Hematopoietic multipotent progenitor cell treated with erythropoietin and hydrocortisone succinate and interleukin-3 and kit ligand, for 8 days (in vitro differentiated cells): Measurements from ENCODE around the gene NUS1.
"Not testable (repeated sequence)": the region's sequence is repeated elsewhere in the genome, so short reads cannot be mapped to it uniquely, and the experiment has no call there.

Source experiments
- DNase-seq: peaks from one replicate; pipeline ENCODE4 v3.0.0-alpha.2; 2015

NUS1 gene

DNA sequence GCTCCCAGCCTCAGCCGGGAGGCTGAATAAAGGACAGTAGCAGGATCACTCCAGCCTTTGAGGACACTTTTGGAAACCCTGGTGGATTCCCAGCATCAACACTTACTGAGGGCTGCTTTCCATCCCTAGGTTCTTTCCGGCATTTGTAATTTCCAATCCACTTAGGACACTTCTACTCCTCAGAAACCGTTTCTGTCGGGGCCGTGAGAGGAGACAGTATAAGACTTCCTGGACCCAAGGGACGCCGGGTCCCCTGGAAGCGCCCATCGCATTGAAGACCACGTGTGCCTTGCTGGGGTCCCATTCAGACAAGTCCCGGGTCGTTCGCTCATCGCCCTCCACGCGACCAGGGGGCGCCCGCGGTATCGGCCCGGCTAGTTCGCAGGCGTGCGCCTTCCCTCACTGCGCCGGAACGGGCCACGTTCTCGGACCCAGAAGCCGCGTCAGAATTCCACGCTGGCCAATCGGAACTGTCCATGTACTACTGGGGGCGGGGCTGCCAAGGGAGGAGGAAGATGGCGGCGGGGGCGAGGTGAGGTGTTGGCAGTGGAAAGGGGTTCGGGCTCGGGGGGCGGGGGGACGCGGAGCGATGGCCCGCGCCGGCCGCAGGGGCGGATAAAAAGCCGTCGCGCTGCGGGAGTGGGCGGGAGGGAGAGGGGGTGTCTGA is at the start of gene NUS1:
Gene NUS1 (plus strand): TSS at position 479 of the 667 bp plus-strand sequence. CDS start 202 bp downstream, outside the sequence.
- DNase-seq, result peak; percentile 98

GRCh38 chr6:117627533-117627932 is 47.7 kb upstream of the NUS1 start:
- no peak for DNase-seq

GRCh38 chr6:117629119-117629660 is 46.1 kb upstream of the NUS1 start:
- no peak for DNase-seq

- no peak for DNase-seq
Measured at GRCh38 chr6:117637770-117638169, 37.5 kb upstream of the NUS1 start.

- no peak for DNase-seq
Measured at GRCh38 chr6:117642976-117643375, 32.3 kb upstream of the NUS1 start.

DNA sequence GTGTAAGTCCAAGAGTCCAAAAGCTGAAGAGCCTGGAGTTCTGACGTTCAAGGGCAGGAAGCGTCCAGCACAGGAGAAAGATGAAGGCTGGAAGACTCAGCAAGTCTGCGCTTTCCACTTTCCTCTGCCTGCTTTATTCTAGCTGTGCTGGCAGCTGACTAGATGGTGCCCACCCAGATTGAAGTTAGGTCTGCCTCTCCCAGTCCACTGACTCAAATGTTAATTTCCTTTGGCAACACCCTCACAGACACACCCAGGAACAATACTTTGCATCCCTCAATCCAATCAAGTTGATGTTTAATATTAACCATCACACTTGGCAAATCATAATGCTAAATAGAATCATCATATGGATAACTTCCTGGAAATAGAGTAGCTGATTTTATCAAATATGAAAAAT is 23.3 kb upstream of the NUS1 start:
- DNase-seq, result not testable (repeated sequence)

GRCh38 chr6:117653949-117654348 is 21.3 kb upstream of the NUS1 start:
- DNase-seq, result peak; percentile 68

- no peak for DNase-seq
Measured at GRCh38 chr6:117655380-117655779, 19.9 kb upstream of the NUS1 start.

GRCh38 chr6:117666881-117667280 is 8.4 kb upstream of the NUS1 start:
- no peak for DNase-seq

GRCh38 chr6:117668736-117669135 is 6.5 kb upstream of the NUS1 start:
- no peak for DNase-seq

DNA sequence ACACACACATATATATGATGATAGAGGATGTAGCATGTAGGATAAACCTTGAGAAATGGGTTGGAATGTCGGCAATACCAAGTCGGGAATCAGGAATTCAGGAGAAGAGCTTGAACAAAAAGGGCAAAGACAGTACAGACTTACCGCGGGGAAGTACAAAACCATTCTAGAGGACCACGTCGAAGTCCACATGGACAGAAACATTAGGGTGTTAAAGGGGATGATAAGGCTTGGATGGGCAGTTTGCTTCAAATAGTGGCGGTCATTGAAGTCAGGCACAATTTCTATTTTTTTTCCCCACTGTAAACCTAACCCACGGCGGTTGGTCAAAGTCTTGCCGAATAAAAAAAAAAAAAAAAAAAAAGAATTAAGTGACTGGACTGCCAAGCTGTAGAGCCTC is 766 bp upstream of the NUS1 start:
- no peak for DNase-seq

GRCh38 chr6:117675658-117676301 is 511 bp downstream of the NUS1 start:
- DNase-seq, result not testable (repeated sequence)

- DNase-seq, result no peak
Measured at GRCh38 chr6:117676577-117677218, 1.4 kb downstream of the NUS1 start.

GRCh38 chr6:117677553-117678141 is 2.4 kb downstream of the NUS1 start:
- DNase-seq, result peak; percentile 39

DNA sequence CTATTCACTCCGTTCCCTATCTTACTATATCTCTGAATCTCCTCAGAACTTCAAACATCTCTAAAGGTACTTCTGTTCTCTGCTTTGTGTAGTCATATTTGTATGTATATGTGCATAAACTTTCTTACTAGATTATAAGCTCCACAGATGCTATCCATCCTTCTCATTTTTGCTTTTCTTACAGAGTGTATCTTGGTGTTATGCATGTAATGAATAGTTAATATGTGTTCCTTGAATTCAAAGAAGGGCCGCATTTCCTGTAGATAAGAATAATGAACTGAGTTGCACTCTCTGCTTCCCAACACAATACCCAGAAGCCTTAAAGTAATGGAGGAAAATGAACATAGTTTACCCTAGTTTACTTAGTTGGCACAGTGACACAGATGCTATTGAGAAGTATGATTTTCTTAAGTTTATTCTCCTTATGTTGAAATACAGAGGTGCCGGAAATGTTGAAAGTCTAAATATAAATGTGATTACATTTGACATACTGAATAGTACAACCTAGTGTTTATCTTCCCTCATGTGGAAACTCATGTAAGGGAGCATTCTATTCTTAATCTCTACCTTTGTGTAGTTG is 6.0 kb downstream of the NUS1 start:
- no peak for DNase-seq

DNA sequence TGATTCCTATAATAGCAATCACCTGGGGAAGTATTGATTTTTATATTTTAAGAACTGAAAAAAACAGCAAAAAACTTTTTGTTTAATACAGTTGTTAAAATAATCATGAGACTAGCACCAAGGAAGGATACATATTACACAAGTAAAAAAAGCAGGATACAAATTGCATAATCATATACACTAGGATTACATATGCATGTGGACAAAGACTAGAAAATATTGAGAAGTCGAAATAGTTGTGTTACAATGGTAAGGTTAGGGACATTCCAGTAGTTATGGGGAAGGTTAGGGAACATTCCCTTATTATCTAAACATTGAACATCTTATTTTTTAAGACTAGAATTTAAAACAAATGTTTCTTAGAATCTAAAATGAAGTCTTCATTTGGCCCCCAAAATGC is 9.5 kb downstream of the NUS1 start:
- DNase-seq, result no peak

- DNase-seq, result no peak
Measured at GRCh38 chr6:117685359-117685758, 10.1 kb downstream of the NUS1 start.

DNA sequence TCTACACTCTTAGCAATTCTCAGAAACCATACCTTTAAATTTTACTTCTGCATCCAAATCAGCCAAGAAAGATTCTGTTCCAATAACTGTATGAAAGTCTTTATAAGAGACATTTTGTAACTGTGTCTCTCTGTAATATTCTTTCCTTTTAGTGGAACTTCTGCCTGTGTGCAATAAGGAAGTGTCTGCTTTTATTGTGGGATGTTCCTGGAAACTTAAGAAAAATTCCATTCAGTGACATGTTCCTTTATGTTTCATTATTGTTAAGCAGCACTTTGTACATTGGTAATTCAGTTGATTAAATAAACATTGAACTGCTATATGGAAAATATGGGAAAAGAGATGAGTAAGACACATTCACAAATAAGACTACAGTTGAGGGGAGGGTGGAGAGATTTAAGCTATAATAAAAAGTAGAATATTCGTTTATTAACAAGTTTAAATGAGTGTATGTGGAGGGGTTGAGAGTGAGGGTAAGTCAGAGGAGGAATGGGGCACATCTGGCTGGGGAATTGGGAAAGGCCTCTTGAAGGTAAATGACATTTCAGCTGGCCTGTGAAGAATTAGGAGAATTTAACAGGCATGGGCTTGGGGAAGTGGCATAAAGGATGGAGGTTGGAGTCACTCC is 11.9 kb downstream of the NUS1 start:
- DNase-seq, result no peak

- not testable (repeated sequence) for DNase-seq
Measured at GRCh38 chr6:117689584-117689983, 14.3 kb downstream of the NUS1 start.

DNA sequence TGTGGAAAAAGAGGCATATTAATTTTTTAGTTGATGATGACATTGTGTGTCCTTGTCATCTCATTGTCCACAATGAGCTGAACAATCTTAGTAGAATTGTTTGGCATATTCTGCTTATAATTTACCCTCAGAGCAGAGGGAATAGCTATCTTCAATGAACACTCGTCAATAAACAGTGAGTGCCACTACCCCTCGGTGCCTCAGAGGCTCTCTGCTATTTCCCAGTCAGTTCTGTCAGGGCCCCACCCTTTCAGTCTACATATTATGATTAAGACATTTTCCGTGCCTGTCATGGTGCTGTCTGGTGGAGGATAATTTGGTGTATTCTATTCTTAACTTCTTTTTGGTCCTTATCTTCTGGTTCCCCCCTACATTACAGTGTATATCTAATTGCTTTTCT is 31.2 kb downstream of the NUS1 start:
- DNase-seq, result peak; percentile 79

- DNase-seq, result not testable (repeated sequence)
Measured at GRCh38 chr6:117706936-117707509, 31.8 kb downstream of the NUS1 start.

DNA sequence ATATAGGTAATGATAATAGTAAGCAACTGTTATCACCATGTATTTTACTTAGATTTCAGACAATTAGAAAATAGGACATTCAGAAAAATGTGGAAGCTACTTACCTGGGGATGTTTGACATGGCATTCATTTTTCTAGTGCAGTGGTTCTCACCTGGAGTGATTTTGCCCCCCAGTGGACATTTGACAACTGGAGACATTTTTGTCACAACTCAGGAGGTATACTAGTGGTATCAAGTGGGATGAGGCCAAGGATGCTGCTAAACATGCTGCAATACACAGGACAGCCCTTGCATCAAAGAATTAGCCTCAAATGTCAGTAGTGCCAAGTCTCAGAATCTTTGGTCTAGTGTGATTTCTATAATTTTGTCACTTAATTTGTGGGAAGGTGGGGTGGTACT is 36.1 kb downstream of the NUS1 start:
- DNase-seq, result peak; percentile 37
